Stimulated activated CD4-positive, alpha-beta T cell treated with anti-CD3 and anti-CD28 coated beads, Interleukin-12 subunit alpha, Interleukin-12 subunit beta, amount 100 ng/mL, for 24 hours (primary cell): ENCODE data around the gene FGF6.

ENCODE experiments used
- DNase-seq, 2 experiments: peaks; one replicate each; pipeline ENCODE4 v3.0.0-alpha.2; 2020; ENCODE audit warnings: low read depth in 2 of 2

Gene FGF6

GRCh38 chr12:4447151-4447550 is 1.5 kb upstream of the FGF6 start:
- DNase-seq: no peak

GRCh38 chr12:4446335-4446734 is 720 bp upstream of the FGF6 start:
- DNase-seq: no peak

- no peak for DNase-seq
Measured at GRCh38 chr12:4444031-4444430, 1.6 kb downstream of the FGF6 start.

GRCh38 chr12:4443616-4444015 is 2.0 kb downstream of the FGF6 start:
- no peak for DNase-seq

- no peak for DNase-seq
Measured at GRCh38 chr12:4441355-4442335, 4.0 kb downstream of the FGF6 start.

- DNase-seq: no peak
Measured at GRCh38 chr12:4440187-4440941, 5.3 kb downstream of the FGF6 start.

GRCh38 chr12:4439736-4440135 is 5.9 kb downstream of the FGF6 start:
- no peak for DNase-seq

GRCh38 chr12:4438834-4439596 is 6.6 kb downstream of the FGF6 start:
- DNase-seq: no peak

GRCh38 chr12:4435537-4435936 is 10.1 kb downstream of the FGF6 start:
- no peak for DNase-seq

- DNase-seq: no peak
Measured at GRCh38 chr12:4434706-4435425, 10.7 kb downstream of the FGF6 start.

GRCh38 chr12:4434301-4434700 is 11.3 kb downstream of the FGF6 start:
- no peak for DNase-seq

- DNase-seq: no peak
Measured at GRCh38 chr12:4433745-4434058, 11.9 kb downstream of the FGF6 start.

GRCh38 chr12:4432878-4433744 is 12.5 kb downstream of the FGF6 start:
- DNase-seq: no peak

GRCh38 chr12:4431866-4432265 is 13.7 kb downstream of the FGF6 start:
- DNase-seq: no peak

- DNase-seq: no peak
Measured at GRCh38 chr12:4431436-4431835, 14.2 kb downstream of the FGF6 start.

GRCh38 chr12:4424422-4424821 is 21.2 kb downstream of the FGF6 start:
- DNase-seq: no peak

GRCh38 chr12:4423528-4424195 is 22.0 kb downstream of the FGF6 start:
- no peak for DNase-seq

GRCh38 chr12:4422985-4423384 is 22.6 kb downstream of the FGF6 start:
- no peak for DNase-seq

- DNase-seq: no peak
Measured at GRCh38 chr12:4421590-4422031, 24.0 kb downstream of the FGF6 start.

GRCh38 chr12:4420138-4420670 is 25.4 kb downstream of the FGF6 start:
- no peak for DNase-seq
